Adipocyte (in vitro differentiated cells): Measurements from ENCODE around the gene ZNF518A.
A peak's percentile ranks its signal among the peaks of the same experiment; 100 is the strongest.

Source experiments
- DNase-seq: peaks from one replicate; pipeline ENCODE4 v3.0.0-alpha.2; 2015; ENCODE audit warnings: low read depth
- H3K27me3 ChIP-seq: replicated peaks from 2 replicates; pipeline ENCODE4 v1.7.0; 2013; ENCODE audit warnings: mild to moderate bottlenecking, low read length, moderate library complexity; ENCODE audit not compliant: control insufficient read depth, insufficient read depth
- H3K36me3 ChIP-seq: 2 replicates; pipeline ENCODE4 v1.7.0; 2013; ENCODE audit warnings: low read length, mild to moderate bottlenecking, moderate library complexity; ENCODE audit not compliant: control insufficient read depth, insufficient read depth, severe bottlenecking
- H3K4me1 ChIP-seq: 2 replicates; pipeline ENCODE4 v1.7.0; 2013; ENCODE audit warnings: mild to moderate bottlenecking, low read length, moderate library complexity; ENCODE audit not compliant: control insufficient read depth, insufficient read depth
- H3K4me3 ChIP-seq: 2 replicates; pipeline ENCODE4 v1.7.0; 2013; ENCODE audit warnings: mild to moderate bottlenecking, low read length, moderate library complexity
- H3K9ac ChIP-seq: 2 replicates; pipeline ENCODE4 v1.7.0; 2013; ENCODE audit warnings: mild to moderate bottlenecking, low read length, moderate library complexity
- H3K9me3 ChIP-seq: 2 replicates; pipeline ENCODE4 v1.7.0; 2013; ENCODE audit warnings: mild to moderate bottlenecking, low read length, moderate library complexity; ENCODE audit not compliant: control insufficient read depth

Gene ZNF518A

DNA sequence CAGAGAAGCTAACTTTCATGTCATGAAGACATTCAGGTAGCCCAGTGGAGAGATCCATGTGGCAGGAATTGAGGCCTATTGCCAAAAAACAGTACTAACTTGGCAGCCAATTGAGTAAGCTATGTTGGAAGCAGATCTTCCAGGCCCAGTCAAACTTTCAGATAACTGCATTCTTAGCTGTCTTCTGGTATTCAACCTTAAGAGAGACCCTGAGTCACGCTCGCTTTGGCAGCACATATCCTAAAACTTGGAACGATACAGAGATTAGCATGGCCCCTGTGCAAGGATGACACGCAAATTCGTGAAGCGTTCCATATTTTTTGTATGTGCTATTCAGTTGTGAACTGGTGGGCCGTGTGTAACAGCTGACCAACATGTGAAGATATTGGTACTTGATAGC is 17.6 kb upstream of the ZNF518A start:
- Histone ChIP-seq H3K9ac (no peak overlapping the region), H3K4me1 (no peaks in the 10 kb centered on the region), H3K36me3 (no peaks in the 10 kb centered on the region), H3K4me3 (no peak overlapping the region), H3K27me3 (peaks cover 11% of the 10 kb centered on the region), H3K9me3 (peaks cover 10% of the 10 kb centered on the region)
- DNase-seq = no peak

DNA sequence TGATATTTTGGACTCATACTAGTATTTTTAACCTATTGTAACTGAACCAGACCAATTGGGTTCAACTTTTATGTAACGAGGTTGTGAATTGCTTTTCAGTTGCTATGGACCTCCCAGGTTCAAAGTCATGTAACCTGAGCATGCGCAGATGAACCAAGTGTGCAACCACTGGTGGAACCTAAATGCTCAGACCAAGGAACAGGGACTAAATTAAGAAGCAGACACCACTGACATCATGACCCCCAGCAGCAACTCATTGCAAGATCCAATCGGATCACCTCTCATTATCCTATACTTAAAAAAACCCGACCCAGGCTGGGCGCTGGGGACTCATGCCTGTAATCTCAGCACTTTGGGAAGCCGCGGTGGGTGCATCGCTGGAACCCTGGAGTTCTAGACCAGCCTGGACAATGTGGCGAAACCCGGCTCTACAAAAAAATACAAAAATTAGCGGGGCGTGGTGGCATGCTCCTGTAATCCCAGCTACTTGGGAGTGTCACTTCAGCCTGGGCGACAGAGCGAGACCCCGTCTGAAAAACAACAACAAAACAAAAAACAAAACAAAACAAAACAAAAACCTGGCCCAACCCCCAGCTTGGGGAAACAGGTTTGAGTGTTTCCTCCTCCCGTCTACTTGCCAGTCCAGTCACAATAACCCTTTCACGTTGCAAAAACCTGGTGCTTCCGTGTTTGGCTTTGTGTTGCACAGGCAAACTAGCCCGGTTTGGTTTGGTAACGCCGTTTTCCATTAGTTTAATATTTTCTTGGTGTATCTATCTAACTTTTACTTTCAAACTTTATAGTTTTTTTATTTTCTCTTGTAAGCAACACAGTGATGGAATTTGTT is 11.3 kb upstream of the ZNF518A start:
- Histone ChIP-seq H3K9me3 (peaks cover 10% of the 10 kb centered on the region), H3K36me3 (no peaks in the 10 kb centered on the region), H3K9ac (no peak overlapping the region), H3K27me3 (peaks cover 3% of the 10 kb centered on the region), H3K4me1 (no peaks in the 10 kb centered on the region), H3K4me3 (no peak overlapping the region)
- DNase-seq = no peak

DNA sequence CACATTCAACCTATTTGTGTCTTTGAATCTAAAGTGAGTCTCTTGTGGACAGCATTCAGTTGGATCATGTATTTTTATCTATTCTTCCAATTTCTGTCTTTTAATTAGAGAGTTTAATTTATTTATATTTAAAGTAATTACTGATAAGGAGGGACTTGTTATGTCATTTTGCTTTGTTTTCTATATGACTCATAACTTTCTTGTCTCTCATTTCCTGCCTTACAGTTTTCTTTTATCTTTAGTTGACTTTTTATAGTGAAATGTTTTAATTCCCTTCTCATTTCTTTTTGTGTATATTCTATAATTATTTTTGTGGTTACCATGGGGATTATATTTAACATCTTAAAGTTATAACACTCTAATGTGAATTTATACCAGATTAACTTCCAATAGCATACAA is 7.3 kb upstream of the ZNF518A start:
- Histone ChIP-seq H3K4me3 (no peak overlapping the region), H3K9me3 (no peaks in the 10 kb centered on the region), H3K9ac (no peak overlapping the region), H3K4me1 (peaks cover 6% of the 10 kb centered on the region), H3K27me3 (peaks cover 4% of the 10 kb centered on the region), H3K36me3 (no peaks in the 10 kb centered on the region)
- no peak for DNase-seq

DNA sequence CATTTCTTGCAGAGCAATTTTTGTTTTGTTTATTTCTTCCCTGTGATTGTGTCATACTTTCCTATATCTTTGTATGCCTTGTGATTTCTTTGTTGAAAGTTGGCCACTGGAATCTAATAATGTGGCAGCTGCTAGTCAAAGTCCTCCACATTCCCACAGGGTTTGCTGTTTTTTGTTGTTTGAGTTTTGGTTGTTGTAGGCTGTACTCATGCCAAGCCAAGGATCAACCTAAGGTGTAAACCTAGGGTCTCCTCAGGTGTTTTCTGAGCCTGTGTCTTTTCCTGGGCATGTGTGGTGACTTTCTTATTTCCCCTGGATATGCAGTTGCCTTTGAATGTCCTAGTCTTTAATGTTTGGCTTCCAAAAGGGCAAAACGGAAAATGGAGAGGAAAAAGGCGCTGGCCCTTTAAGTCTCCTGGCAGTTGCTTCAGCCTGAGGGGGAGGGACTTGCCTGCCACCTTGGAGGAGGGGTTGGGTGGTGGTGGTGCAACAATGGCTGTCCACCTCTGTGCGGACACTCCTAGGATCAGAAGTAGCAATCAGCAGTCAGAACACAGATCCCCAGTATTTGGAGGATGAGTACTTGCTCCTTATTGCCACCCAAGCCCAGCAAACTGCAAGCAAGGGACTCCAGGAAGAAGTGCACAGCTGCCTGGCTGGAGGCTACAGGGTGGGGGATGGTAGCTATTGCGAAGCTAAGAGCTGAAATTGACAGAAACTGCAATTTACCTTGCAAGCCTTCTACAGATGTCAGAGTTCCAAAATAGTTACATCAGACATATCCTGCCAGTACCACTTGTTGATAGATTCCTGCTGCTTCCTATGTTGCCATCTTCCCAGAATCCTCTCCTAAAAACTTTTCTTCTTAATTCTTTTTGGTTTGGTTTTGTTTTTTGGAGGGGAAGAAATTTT is 5.6 kb upstream of the ZNF518A start:
- Histone ChIP-seq H3K27me3 (peaks cover 4% of the 10 kb centered on the region), H3K36me3 (no peaks in the 10 kb centered on the region), H3K9ac (no peak overlapping the region), H3K9me3 (no peaks in the 10 kb centered on the region), H3K4me1 (peaks cover 9% of the 10 kb centered on the region), H3K4me3 (peak overlapping the region; percentile 66)
- peak; percentile 29 for DNase-seq

DNA sequence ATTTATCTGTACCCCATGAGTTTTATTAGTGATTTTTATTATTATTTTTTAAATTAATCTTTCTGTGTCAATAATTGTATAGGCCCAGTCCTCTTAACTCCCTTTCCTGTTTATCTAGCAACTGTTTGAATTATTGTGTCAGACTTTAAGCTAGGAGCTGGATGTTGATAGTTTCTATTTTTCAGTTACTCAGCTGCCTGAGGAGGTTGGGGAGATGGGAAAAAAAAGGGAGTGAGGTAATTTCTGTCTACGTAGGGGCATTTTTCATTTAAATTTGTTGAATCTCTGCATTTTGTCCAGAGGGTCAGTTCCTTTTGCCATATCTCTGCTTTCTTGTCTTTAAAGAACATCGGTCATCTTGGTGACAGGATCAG is 5.0 kb upstream of the ZNF518A start:
- Histone ChIP-seq H3K27me3 (peaks cover 4% of the 10 kb centered on the region), H3K4me3 (no peak overlapping the region), H3K9ac (no peak overlapping the region), H3K9me3 (no peaks in the 10 kb centered on the region), H3K4me1 (peaks cover 11% of the 10 kb centered on the region), H3K36me3 (no peaks in the 10 kb centered on the region)
- DNase-seq = no peak

DNA sequence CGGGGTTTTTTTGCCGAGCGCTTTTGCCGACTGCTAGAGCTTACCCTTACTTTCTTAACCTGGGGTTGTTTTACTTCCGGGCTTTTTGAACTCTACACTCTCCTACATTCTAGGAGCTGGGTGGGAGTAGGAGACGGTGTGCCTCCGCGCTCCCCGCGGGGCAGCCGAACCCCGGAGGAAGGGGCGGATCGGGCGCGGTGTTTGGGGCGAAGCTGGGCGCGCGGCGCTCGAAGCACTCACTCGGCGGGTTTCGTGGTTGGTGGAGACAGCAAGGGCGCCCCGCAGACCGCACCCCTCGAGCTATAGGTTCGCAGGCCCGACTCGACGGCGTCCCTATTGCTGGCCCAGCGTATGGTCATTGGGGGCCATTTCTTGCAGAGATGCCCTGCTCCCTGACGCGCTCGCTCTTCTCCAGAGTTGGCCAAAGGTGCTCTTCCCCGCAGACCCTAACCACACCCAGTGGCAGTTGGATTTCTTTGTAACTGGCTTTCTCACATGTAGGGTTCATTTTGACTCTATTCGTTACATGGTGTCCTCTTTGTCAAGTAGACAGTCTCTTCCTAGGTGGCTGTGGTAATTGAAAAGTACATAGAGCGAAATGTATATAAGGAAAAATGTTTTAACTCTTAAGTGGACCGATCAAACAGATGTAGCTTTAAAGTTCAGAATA is 364 bp downstream of the ZNF518A start:
- peak overlapping the region; percentile 88 for H3K4me3 ChIP-seq
- H3K9ac ChIP-seq = peak overlapping the region; percentile 91
- peak; percentile 86 for DNase-seq
- H3K4me1 ChIP-seq = peaks cover 16% of the 10 kb centered on the region
- peaks cover 25% of the 10 kb centered on the region for H3K36me3 ChIP-seq
- no peaks in the 10 kb centered on the region for H3K9me3 ChIP-seq
- peaks cover 4% of the 10 kb centered on the region for H3K27me3 ChIP-seq

- Histone ChIP-seq H3K36me3 (peaks cover 30% of the 10 kb centered on the region), H3K4me3 (peak overlapping the region; percentile 88), H3K9me3 (no peaks in the 10 kb centered on the region), H3K4me1 (peaks cover 16% of the 10 kb centered on the region), H3K9ac (no peak overlapping the region), H3K27me3 (no peaks in the 10 kb centered on the region)
- no peak for DNase-seq
These were observed 1.5 kb downstream of the ZNF518A start for GRCh38 chr10:96131621-96132020.

DNA sequence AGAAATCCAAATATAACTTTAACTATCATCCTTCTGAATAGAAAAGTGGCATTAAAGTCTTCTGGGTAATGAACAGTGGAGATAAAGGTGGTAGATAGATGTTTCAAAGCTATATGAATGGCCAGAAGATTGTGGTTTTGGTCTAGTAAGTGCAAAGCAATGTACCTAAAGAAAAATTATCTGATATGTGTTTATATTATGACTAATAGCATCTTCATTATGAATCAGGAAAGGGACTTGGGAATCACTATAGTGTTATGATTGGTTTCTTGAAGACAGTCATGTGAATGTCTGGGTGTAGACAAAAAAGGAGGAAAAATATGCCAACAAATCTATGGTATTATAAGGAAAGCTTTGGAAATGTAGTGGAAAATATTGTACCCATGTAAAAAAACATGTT is 3.0 kb downstream of the ZNF518A start:
- no peak for DNase-seq
- peaks cover 41% of the 10 kb centered on the region for H3K36me3 ChIP-seq

DNA sequence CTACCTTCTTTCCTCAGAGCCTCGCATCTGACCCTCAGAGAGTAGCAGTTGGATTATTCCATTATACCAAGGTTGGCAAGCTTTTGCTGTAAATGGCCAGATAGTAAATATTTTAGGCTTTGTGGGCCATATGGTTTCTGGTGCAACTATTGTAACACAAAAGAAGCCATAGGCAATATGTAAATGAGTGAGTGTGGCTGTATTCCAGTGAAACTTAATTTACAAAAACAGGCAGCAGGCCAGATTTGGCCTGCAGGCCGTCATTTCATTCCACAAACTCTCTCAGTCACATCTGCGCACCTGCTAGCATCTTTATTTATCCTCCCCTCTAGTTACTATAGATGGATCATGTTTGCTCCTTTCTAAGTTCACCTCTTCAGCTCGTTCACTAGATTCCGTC is 6.7 kb downstream of the ZNF518A start:
- no peaks in the 10 kb centered on the region for H3K9me3 ChIP-seq
- H3K4me3 ChIP-seq = no peak overlapping the region
- H3K9ac ChIP-seq = no peak overlapping the region
- H3K27me3 ChIP-seq = no peaks in the 10 kb centered on the region
- H3K4me1 ChIP-seq = no peaks in the 10 kb centered on the region
- DNase-seq = no peak
- H3K36me3 ChIP-seq = peaks cover 41% of the 10 kb centered on the region

More for the DNA sequence above, 3.0 kb downstream of the ZNF518A start:
- Histone ChIP-seq H3K4me1 (peaks cover 16% of the 10 kb centered on the region), H3K4me3 (no peak overlapping the region), H3K9ac (no peak overlapping the region), H3K9me3 (no peaks in the 10 kb centered on the region), H3K27me3 (no peaks in the 10 kb centered on the region)

- Histone ChIP-seq H3K36me3 (peaks cover 41% of the 10 kb centered on the region), H3K9me3 (no peaks in the 10 kb centered on the region), H3K4me1 (peaks cover 4% of the 10 kb centered on the region), H3K27me3 (no peaks in the 10 kb centered on the region), H3K9ac (no peak overlapping the region), H3K4me3 (no peak overlapping the region)
- DNase-seq = no peak
These were observed 7.5 kb downstream of the ZNF518A start for GRCh38 chr10:96137567-96137966.

DNA sequence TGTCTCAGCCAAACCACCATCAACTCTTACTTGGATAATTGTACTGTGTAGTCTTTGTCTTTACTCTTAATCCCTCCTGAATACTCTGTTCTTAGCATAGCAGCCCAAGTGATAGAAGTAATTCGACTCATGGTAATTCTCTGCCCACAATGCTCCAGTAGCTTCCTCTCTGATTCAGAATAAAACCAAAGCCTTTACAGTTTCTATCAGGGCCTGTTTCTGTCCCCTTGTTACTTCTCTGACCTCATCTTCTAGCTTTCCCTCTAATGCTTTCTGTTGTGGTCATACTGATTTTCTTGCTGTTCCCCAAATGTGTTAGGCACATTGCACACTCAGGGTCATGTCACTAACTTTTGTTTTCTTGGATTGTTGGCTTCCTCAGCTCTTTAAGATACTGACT is 8.0 kb downstream of the ZNF518A start:
- H3K9me3 ChIP-seq = no peaks in the 10 kb centered on the region
- H3K9ac ChIP-seq = no peak overlapping the region
- peaks cover 42% of the 10 kb centered on the region for H3K36me3 ChIP-seq
- no peak for DNase-seq
- H3K27me3 ChIP-seq = no peaks in the 10 kb centered on the region
- peaks cover 4% of the 10 kb centered on the region for H3K4me1 ChIP-seq
- H3K4me3 ChIP-seq = no peak overlapping the region
